A673 (cell line): ENCODE results near the gene SLCO3A1. TPM values are rescaled to one million over a fixed set of nuclear protein-coding genes. Genes with fewer than 3 reads are reported as not detected.

Experiments
- BruUV-seq: library from RNA; stranded (reverse); fragments of 400-500 nt; replicated peaks from 2 replicates; lab custom pipeline; 2021; lab: Mats Ljungman, UMichigan
- CTCF ChIA-PET: fragments of 300-600 bp; sonication (Branson Sonifier 250); formaldehyde crosslinking; loops from one replicate; lab custom pipeline; 2022; ENCODE audit warnings: antibody characterized with exemption; lab: Charles Lee
- POLR2A ChIA-PET: fragments of 300-600 bp; sonication (Branson Sonifier 250); formaldehyde crosslinking; loops from one replicate; lab custom pipeline; 2022; ENCODE audit warnings: antibody characterized with exemption; ENCODE audit not compliant: low non-redundant PET; lab: Charles Lee
- DNase-seq: peaks from one replicate; pipeline ENCODE4 v3.0.0-alpha.2; 2015; ENCODE audit warnings: low spot score
- H3K27ac ChIP-seq: fragments of 200-600 bp; sonication (generic); 2 replicates; pipeline ENCODE4 v1.5.1; 2016; ENCODE audit warnings: mixed run types, low read depth, mild to moderate bottlenecking, mixed read lengths, antibody characterized with exemption, low read length; ENCODE audit not compliant: poor library complexity, severe bottlenecking
- H3K27me3 ChIP-seq: fragments of 200-600 bp; sonication (generic); replicated peaks from 2 replicates; pipeline ENCODE4 v1.6.1; 2017; ENCODE audit warnings: mixed run types, low read depth, mild to moderate bottlenecking, mixed read lengths, antibody characterized with exemption, low read length; ENCODE audit not compliant: insufficient read depth, poor library complexity
- H3K36me3 ChIP-seq: fragments of 200-600 bp; sonication (generic); 2 replicates; pipeline ENCODE4 v1.6.1; 2016; ENCODE audit warnings: mixed run types, mild to moderate bottlenecking, mixed read lengths, antibody characterized with exemption, low read length; ENCODE audit not compliant: insufficient read depth, poor library complexity, severe bottlenecking
- H3K4me1 ChIP-seq: fragments of 200-600 bp; sonication (generic); 2 replicates; pipeline ENCODE4 v1.6.1; 2017; ENCODE audit warnings: mixed run types, mild to moderate bottlenecking, mixed read lengths, antibody characterized with exemption, low read length; ENCODE audit not compliant: insufficient read depth, poor library complexity, severe bottlenecking
- H3K4me3 ChIP-seq: fragments of 200-600 bp; sonication (generic); 2 replicates; pipeline ENCODE4 v1.5.1; 2016; ENCODE audit warnings: low read depth, mixed run types, mild to moderate bottlenecking, mixed read lengths, low read length; ENCODE audit not compliant: poor library complexity, severe bottlenecking
- H3K9me3 ChIP-seq: fragments of 200-600 bp; sonication (generic); 2 replicates; pipeline ENCODE4 v1.6.1; 2016; ENCODE audit warnings: mixed run types, low read depth, mild to moderate bottlenecking, mixed read lengths, antibody characterized with exemption, low read length; ENCODE audit not compliant: poor library complexity, severe bottlenecking
- CTCF ChIP-seq: fragments of 300-800, 200-600 bp; sonication (generic); conservative IDR thresholded peaks from 2 replicates; pipeline ENCODE4 v1.5.1; 2017; ENCODE audit warnings: low read depth, mild to moderate bottlenecking, antibody characterized with exemption, low read length, moderate library complexity, mixed read lengths
- EZH2 ChIP-seq: fragments of 200-600 bp; sonication (generic); IDR thresholded peaks from 2 replicates; pipeline ENCODE4 v1.6.1; 2017; ENCODE audit warnings: borderline replicate concordance, low read depth, mild to moderate bottlenecking, mixed read lengths, antibody characterized with exemption, low read length; ENCODE audit not compliant: poor library complexity, severe bottlenecking
- intact Hi-C: fragments of 100-400 bp; cut with micrococcal nuclease; formaldehyde crosslinking; loops from one replicate; pipeline ENCODE4 v1.10.0; 2022; ENCODE audit not compliant: unreplicated experiment
- total RNA-seq: library from RNA; stranded (reverse); gene quantifications from 2 replicates; pipeline ENCODE4 v1.2.3, GENCODE V29; 2021

SLCO3A1 gene
- total RNA-seq, 1 experiment from 2014 or later, result 16.6 TPM

- Histone ChIP-seq H3K4me1 (no peaks in the 10 kb centered on the region), H3K36me3 (no peaks in the 10 kb centered on the region), H3K27ac (no peak overlapping the region), H3K27me3 (no peaks in the 10 kb centered on the region), H3K9me3 (no peaks in the 10 kb centered on the region), H3K4me3 (no peak overlapping the region)
- DNase-seq, result no peak
- TF ChIP-seq EZH2, result no peak
- TF ChIP-seq CTCF, result no peak
- POLR2A ChIA-PET, result no interaction called here
- intact Hi-C loops, result no loop called here
- no TSS peak for BruUV-seq
- CTCF ChIA-PET, result no interaction called here
Observed at GRCh38 chr15:91826443-91826842, 27.1 kb upstream of the SLCO3A1 start.

GRCh38 chr15:91833056-91833455 is 20.5 kb upstream of the SLCO3A1 start:
- POLR2A ChIA-PET, result no interaction called here
- intact Hi-C loops, result no loop called here

GRCh38 chr15:91839867-91840266 is 13.6 kb upstream of the SLCO3A1 start:
- ChIA-PET CTCF (no interaction called here), POLR2A (no interaction called here)
- Histone ChIP-seq H3K27me3 (no peaks in the 10 kb centered on the region), H3K36me3 (no peaks in the 10 kb centered on the region), H3K4me3 (no peak overlapping the region), H3K4me1 (no peaks in the 10 kb centered on the region), H3K9me3 (no peaks in the 10 kb centered on the region), H3K27ac (no peak overlapping the region)
- TF ChIP-seq EZH2 (no peak), CTCF (no peak)
- intact Hi-C loops, result no loop called here
- BruUV-seq, result no TSS peak
- DNase-seq, result no peak

More at GRCh38 chr15:91833056-91833455, 20.5 kb upstream of the SLCO3A1 start:
- no peaks in the 10 kb centered on the region for H3K9me3 ChIP-seq
- H3K27me3 ChIP-seq, result no peaks in the 10 kb centered on the region
- no peaks in the 10 kb centered on the region for H3K4me1 ChIP-seq
- CTCF ChIA-PET, result interaction anchor here (0.6 kb wide), 1 partner anchor 1163 kb away, joined by 5 read pairs; no protein-coding TSS in a partner anchor
- no peaks in the 10 kb centered on the region for H3K36me3 ChIP-seq
- TF ChIP-seq EZH2 (no peak), CTCF (no peak)
- no peak overlapping the region for H3K27ac ChIP-seq
- no peak for DNase-seq
- BruUV-seq, result no TSS peak
- H3K4me3 ChIP-seq, result no peak overlapping the region
